B cell (primary cell): ENCODE results near the gene APOC1.

Experiments
- EZH2 ChIP-seq: IDR thresholded peaks from 2 replicates; pipeline ENCODE4 v1.6.1; 2012; ENCODE audit warnings: borderline replicate concordance, low read depth, mild to moderate bottlenecking, moderate library complexity, low read length; ENCODE audit not compliant: insufficient read depth, poor library complexity, severe bottlenecking
- TF ChIP-seq, protein P1 (sequence below): fragments of 200-600 bp; IDR thresholded peaks from one replicate; pipeline ENCODE4 v1.8.0; 2022; ENCODE audit warnings: antibody characterized with exemption, mild to moderate bottlenecking

DNA sequence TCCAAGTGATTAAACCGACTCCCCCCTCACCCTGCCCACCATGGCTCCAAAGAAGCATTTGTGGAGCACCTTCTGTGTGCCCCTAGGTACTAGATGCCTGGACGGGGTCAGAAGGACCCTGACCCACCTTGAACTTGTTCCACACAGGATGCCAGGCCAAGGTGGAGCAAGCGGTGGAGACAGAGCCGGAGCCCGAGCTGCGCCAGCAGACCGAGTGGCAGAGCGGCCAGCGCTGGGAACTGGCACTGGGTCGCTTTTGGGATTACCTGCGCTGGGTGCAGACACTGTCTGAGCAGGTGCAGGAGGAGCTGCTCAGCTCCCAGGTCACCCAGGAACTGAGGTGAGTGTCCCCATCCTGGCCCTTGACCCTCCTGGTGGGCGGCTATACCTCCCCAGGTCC is 6.8 kb upstream of the APOC1 start:
- TF ChIP-seq, protein P1, sequence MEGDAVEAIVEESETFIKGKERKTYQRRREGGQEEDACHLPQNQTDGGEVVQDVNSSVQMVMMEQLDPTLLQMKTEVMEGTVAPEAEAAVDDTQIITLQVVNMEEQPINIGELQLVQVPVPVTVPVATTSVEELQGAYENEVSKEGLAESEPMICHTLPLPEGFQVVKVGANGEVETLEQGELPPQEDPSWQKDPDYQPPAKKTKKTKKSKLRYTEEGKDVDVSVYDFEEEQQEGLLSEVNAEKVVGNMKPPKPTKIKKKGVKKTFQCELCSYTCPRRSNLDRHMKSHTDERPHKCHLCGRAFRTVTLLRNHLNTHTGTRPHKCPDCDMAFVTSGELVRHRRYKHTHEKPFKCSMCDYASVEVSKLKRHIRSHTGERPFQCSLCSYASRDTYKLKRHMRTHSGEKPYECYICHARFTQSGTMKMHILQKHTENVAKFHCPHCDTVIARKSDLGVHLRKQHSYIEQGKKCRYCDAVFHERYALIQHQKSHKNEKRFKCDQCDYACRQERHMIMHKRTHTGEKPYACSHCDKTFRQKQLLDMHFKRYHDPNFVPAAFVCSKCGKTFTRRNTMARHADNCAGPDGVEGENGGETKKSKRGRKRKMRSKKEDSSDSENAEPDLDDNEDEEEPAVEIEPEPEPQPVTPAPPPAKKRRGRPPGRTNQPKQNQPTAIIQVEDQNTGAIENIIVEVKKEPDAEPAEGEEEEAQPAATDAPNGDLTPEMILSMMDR, result no peak
- no peak for TF ChIP-seq EZH2
